ENCODE data around the gene NFE2L2. TPM values are rescaled to one million over a fixed set of nuclear protein-coding genes. Genes with fewer than 3 reads are reported as not detected.
"Not testable (repeated sequence)": the region's sequence is repeated elsewhere in the genome, so short reads cannot be mapped to it uniquely, and the experiment has no call there.

The NFE2L2 gene
- total RNA-seq, 1 experiment from 2014 or later = 24.2 TPM

- Histone ChIP-seq H3K9me2 (replicated peaks; ENCODE audit: low read length) (no peaks in the 10 kb centered on the region), H3K4me3 (ENCODE audit: low read length) (no peak overlapping the region), H2AFZ (ENCODE audit: low read length) (no peak overlapping the region), H3K4me2 (ENCODE audit: low read length) (no peak overlapping the region), H3K36me3 (ENCODE audit: low read depth, low read length) (no peaks in the 10 kb centered on the region), H3K4me1 (ENCODE audit: insufficient read depth, low read length) (no peaks in the 10 kb centered on the region), H3K9me3 (ENCODE audit: low read length) (no peaks in the 10 kb centered on the region), H3K9ac (ENCODE audit: low read length) (no peak overlapping the region), H3K27ac (ENCODE audit: low read length) (no peak overlapping the region), H3K27me3 (ENCODE audit: low read length) (no peaks in the 10 kb centered on the region), H3K79me2 (ENCODE audit: low read length) (no peaks in the 10 kb centered on the region), H3F3A (ENCODE audit: low read length, unreplicated experiment) (no peaks in the 10 kb centered on the region), H4K20me1 (ENCODE audit: low read length) (no peaks in the 10 kb centered on the region)
- POLR2A ChIA-PET (ENCODE audit: unreplicated experiment) = no interaction called here
- ATAC-seq (no peak), DNase-seq (no peak)
- intact Hi-C loops (cut with micrococcal nuclease) = no loop called here
- BruUV-seq (replicated peaks) = no TSS peak
- TF ChIP-seq EZH2phosphoT487 (IDR thresholded peaks at IDR 0.05; ENCODE audit: borderline replicate concordance, low read length) (no peak), EZH2 (IDR thresholded peaks at IDR 0.05; ENCODE audit: low read length, unreplicated experiment) (no peak)
- TF ChIP-seq, protein P1, sequence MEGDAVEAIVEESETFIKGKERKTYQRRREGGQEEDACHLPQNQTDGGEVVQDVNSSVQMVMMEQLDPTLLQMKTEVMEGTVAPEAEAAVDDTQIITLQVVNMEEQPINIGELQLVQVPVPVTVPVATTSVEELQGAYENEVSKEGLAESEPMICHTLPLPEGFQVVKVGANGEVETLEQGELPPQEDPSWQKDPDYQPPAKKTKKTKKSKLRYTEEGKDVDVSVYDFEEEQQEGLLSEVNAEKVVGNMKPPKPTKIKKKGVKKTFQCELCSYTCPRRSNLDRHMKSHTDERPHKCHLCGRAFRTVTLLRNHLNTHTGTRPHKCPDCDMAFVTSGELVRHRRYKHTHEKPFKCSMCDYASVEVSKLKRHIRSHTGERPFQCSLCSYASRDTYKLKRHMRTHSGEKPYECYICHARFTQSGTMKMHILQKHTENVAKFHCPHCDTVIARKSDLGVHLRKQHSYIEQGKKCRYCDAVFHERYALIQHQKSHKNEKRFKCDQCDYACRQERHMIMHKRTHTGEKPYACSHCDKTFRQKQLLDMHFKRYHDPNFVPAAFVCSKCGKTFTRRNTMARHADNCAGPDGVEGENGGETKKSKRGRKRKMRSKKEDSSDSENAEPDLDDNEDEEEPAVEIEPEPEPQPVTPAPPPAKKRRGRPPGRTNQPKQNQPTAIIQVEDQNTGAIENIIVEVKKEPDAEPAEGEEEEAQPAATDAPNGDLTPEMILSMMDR (conservative IDR thresholded peaks at IDR 0.05; ENCODE audit: low read depth, low read length) = no peak
- CTCF ChIA-PET = no interaction called here
Observed at GRCh38 chr2:177201919-177202346, 62.6 kb downstream of the NFE2L2 start.

GRCh38 chr2:177200419-177200818, 64.1 kb downstream of the NFE2L2 start:
- H3K4me2 ChIP-seq (ENCODE audit: low read length); POLR2A ChIA-PET (ENCODE audit: unreplicated experiment); intact Hi-C loops (cut with micrococcal nuclease); H3K9ac ChIP-seq (ENCODE audit: low read length); H3K4me3 ChIP-seq (ENCODE audit: low read length); H4K20me1 ChIP-seq (ENCODE audit: low read length); CTCF ChIA-PET; BruUV-seq (replicated peaks); H3K9me2 ChIP-seq (replicated peaks; ENCODE audit: low read length); DNase-seq; H3K4me1 ChIP-seq (ENCODE audit: insufficient read depth, low read length); H3K27ac ChIP-seq (ENCODE audit: low read length); H3K9me3 ChIP-seq (ENCODE audit: low read length); H3F3A ChIP-seq (ENCODE audit: low read length, unreplicated experiment); H3K27me3 ChIP-seq (ENCODE audit: low read length); H3K36me3 ChIP-seq (ENCODE audit: low read depth, low read length); H3K79me2 ChIP-seq (ENCODE audit: low read length); H2AFZ ChIP-seq (ENCODE audit: low read length); ATAC-seq: not testable (repeated sequence)

GRCh38 chr2:177195194-177195593, 69.3 kb downstream of the NFE2L2 start:
- no TSS peak for BruUV-seq (replicated peaks)
- ATAC-seq (no peak), DNase-seq (no peak)
- Histone ChIP-seq H3K9ac (ENCODE audit: low read length) (no peak overlapping the region), H3K4me3 (ENCODE audit: low read length) (no peak overlapping the region), H3F3A (ENCODE audit: low read length, unreplicated experiment) (no peaks in the 10 kb centered on the region), H3K79me2 (ENCODE audit: low read length) (no peaks in the 10 kb centered on the region), H3K27ac (ENCODE audit: low read length) (no peak overlapping the region), H3K36me3 (ENCODE audit: low read depth, low read length) (no peaks in the 10 kb centered on the region), H4K20me1 (ENCODE audit: low read length) (no peaks in the 10 kb centered on the region), H3K4me2 (ENCODE audit: low read length) (no peak overlapping the region), H3K4me1 (ENCODE audit: insufficient read depth, low read length) (no peaks in the 10 kb centered on the region), H3K9me2 (replicated peaks; ENCODE audit: low read length) (no peaks in the 10 kb centered on the region), H2AFZ (ENCODE audit: low read length) (no peak overlapping the region), H3K9me3 (ENCODE audit: low read length) (no peaks in the 10 kb centered on the region), H3K27me3 (ENCODE audit: low read length) (no peaks in the 10 kb centered on the region)
- TF ChIP-seq EZH2phosphoT487 (IDR thresholded peaks at IDR 0.05; ENCODE audit: borderline replicate concordance, low read length) (no peak), EZH2 (IDR thresholded peaks at IDR 0.05; ENCODE audit: low read length, unreplicated experiment) (no peak)
- TF ChIP-seq, protein P1 (conservative IDR thresholded peaks at IDR 0.05; ENCODE audit: low read depth, low read length) = no peak
- ChIA-PET POLR2A (ENCODE audit: unreplicated experiment) (no interaction called here), CTCF (no interaction called here)
- intact Hi-C loops (cut with micrococcal nuclease) = no loop called here

All from PC-3 (cell line).